ENCODE data around the gene CR1.
"Not testable (repeated sequence)": the region's sequence is repeated elsewhere in the genome, so short reads cannot be mapped to it uniquely, and the experiment has no call there.

Gene CR1

GRCh38 chr1:207645635-207646081 lies 149.7 kb downstream of the CR1 start:
- no peak for DNase-seq

- DNase-seq, result no peak
Measured at GRCh38 chr1:207646171-207646570, 150.2 kb downstream of the CR1 start.

GRCh38 chr1:207646944-207647579 lies 151.1 kb downstream of the CR1 start:
- no peak for DNase-seq

- no peak for DNase-seq
Measured at GRCh38 chr1:207647671-207648333, 151.8 kb downstream of the CR1 start.

- DNase-seq, result no peak
Measured at GRCh38 chr1:207648334-207649209, 152.6 kb downstream of the CR1 start.

- DNase-seq, result no peak
Measured at GRCh38 chr1:207649210-207649753, 153.3 kb downstream of the CR1 start.

- DNase-seq, result no peak
Measured at GRCh38 chr1:207649865-207650580, 154.1 kb downstream of the CR1 start.

GRCh38 chr1:207651583-207651982 lies 155.6 kb downstream of the CR1 start:
- DNase-seq, result no peak

- no peak for DNase-seq
Measured at GRCh38 chr1:207654320-207654719, 158.4 kb downstream of the CR1 start.

- no peak for DNase-seq
Measured at GRCh38 chr1:207658408-207658807, 162.5 kb downstream of the CR1 start.

GRCh38 chr1:207658904-207659485 lies 163.0 kb downstream of the CR1 start:
- no peak for DNase-seq

- no peak for DNase-seq
Measured at GRCh38 chr1:207659545-207660153, 163.7 kb downstream of the CR1 start.

- not testable (repeated sequence) for DNase-seq
Measured at GRCh38 chr1:207661420-207661819, 165.5 kb downstream of the CR1 start.

GRCh38 chr1:207666342-207666741 lies 170.4 kb downstream of the CR1 start:
- no peak for DNase-seq

- DNase-seq, result no peak
Measured at GRCh38 chr1:207669528-207670009, 173.6 kb downstream of the CR1 start.

- DNase-seq, result no peak
Measured at GRCh38 chr1:207670192-207670591, 174.2 kb downstream of the CR1 start.

GRCh38 chr1:207670997-207671396 lies 175.0 kb downstream of the CR1 start:
- DNase-seq, result no peak

- peak; percentile 8 for DNase-seq
Measured at GRCh38 chr1:207672522-207673130, 176.7 kb downstream of the CR1 start.

GRCh38 chr1:207673399-207673798 lies 177.4 kb downstream of the CR1 start:
- no peak for DNase-seq

- no peak for DNase-seq
Measured at GRCh38 chr1:207676153-207676552, 180.2 kb downstream of the CR1 start.
